NCI-H187 (cell line): ENCODE results near the gene TPBGL.

Experiments
- DNase-seq, 2 experiments: peaks; one replicate each; lab custom pipeline; 2025; lab: John Stamatoyannopoulos, UW

The TPBGL gene

GRCh38 chr11:75212411-75212810 is 28.2 kb upstream of the TPBGL start:
- no peak for DNase-seq

GRCh38 chr11:75214411-75214821 is 26.2 kb upstream of the TPBGL start:
- no peak for DNase-seq

- DNase-seq, result no peak
Observed at GRCh38 chr11:75214843-75215242, 25.7 kb upstream of the TPBGL start.

GRCh38 chr11:75219869-75220268 is 20.7 kb upstream of the TPBGL start:
- DNase-seq, result no peak

GRCh38 chr11:75223954-75224643 is 16.5 kb upstream of the TPBGL start:
- no peak for DNase-seq

- DNase-seq, result no peak
Observed at GRCh38 chr11:75225794-75226193, 14.8 kb upstream of the TPBGL start.

GRCh38 chr11:75229466-75229865 is 11.1 kb upstream of the TPBGL start:
- DNase-seq, result no peak

- no peak for DNase-seq
Observed at GRCh38 chr11:75230621-75231020, 10.0 kb upstream of the TPBGL start.

- no peak for DNase-seq
Observed at GRCh38 chr11:75233754-75234172, 6.8 kb upstream of the TPBGL start.

GRCh38 chr11:75236062-75236461 is 4.5 kb upstream of the TPBGL start:
- no peak for DNase-seq

GRCh38 chr11:75237050-75237449 is 3.5 kb upstream of the TPBGL start:
- no peak for DNase-seq

- no peak for DNase-seq
Observed at GRCh38 chr11:75238595-75239440, 1.8 kb upstream of the TPBGL start.

GRCh38 chr11:75239531-75240290 is 863 bp upstream of the TPBGL start:
- no peak for DNase-seq

- DNase-seq, result peak; percentile 54 to 61
Observed at GRCh38 chr11:75241036-75241905, 697 bp downstream of the TPBGL start.

GRCh38 chr11:75241906-75242644 is 1.5 kb downstream of the TPBGL start:
- DNase-seq, result no peak

GRCh38 chr11:75242722-75243600 is 2.4 kb downstream of the TPBGL start:
- DNase-seq, result no peak

GRCh38 chr11:75244052-75244814 is 3.7 kb downstream of the TPBGL start:
- DNase-seq, result no peak

GRCh38 chr11:75245356-75246005 is 4.9 kb downstream of the TPBGL start:
- DNase-seq, result no peak
